Measurements from ENCODE around the gene AMHR2. TPM values are rescaled to one million over a fixed set of nuclear protein-coding genes. Genes with fewer than 3 reads are reported as not detected.
A peak's percentile ranks its signal among the peaks of the same experiment; 100 is the strongest.
"Not testable (repeated sequence)": the region's sequence is repeated elsewhere in the genome, so short reads cannot be mapped to it uniquely, and the experiment has no call there.

AMHR2 gene
- total RNA-seq, 4 donors from 2014 or later, result 0.52 to 12.4 TPM; not detected in 2

- H3K27ac ChIP-seq, result peak overlapping the region; percentile 78 to 85
- H3K4me3 ChIP-seq, result peak overlapping the region in 1 of 2 donors; percentile 25
- no peaks in the 10 kb centered on the region for H3K27me3 ChIP-seq
- DNase-seq, result no peak
- peaks cover 0 to 10% of the 10 kb centered on the region in 2 donors for H3K4me1 ChIP-seq
- no peaks in the 10 kb centered on the region for H3K36me3 ChIP-seq
- no peaks in the 10 kb centered on the region for H3K9me3 ChIP-seq
- TF ChIP-seq, protein P1, sequence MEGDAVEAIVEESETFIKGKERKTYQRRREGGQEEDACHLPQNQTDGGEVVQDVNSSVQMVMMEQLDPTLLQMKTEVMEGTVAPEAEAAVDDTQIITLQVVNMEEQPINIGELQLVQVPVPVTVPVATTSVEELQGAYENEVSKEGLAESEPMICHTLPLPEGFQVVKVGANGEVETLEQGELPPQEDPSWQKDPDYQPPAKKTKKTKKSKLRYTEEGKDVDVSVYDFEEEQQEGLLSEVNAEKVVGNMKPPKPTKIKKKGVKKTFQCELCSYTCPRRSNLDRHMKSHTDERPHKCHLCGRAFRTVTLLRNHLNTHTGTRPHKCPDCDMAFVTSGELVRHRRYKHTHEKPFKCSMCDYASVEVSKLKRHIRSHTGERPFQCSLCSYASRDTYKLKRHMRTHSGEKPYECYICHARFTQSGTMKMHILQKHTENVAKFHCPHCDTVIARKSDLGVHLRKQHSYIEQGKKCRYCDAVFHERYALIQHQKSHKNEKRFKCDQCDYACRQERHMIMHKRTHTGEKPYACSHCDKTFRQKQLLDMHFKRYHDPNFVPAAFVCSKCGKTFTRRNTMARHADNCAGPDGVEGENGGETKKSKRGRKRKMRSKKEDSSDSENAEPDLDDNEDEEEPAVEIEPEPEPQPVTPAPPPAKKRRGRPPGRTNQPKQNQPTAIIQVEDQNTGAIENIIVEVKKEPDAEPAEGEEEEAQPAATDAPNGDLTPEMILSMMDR (IDR thresholded peaks at IDR 0.05), result no peak
- no peak for TF ChIP-seq POLR2A (IDR thresholded peaks at IDR 0.05)
- intact Hi-C loops (cut with DNase I; ENCODE audit: low total_unique reads), result no loop called here
Measured at GRCh38 chr12:53388932-53389331, 34.7 kb upstream of the AMHR2 start.

- Histone ChIP-seq H3K27ac (peak overlapping the region; percentile 78 to 85), H3K36me3 (no peaks in the 10 kb centered on the region), H3K27me3 (no peaks in the 10 kb centered on the region), H3K4me3 (peak overlapping the region; percentile 13 to 14), H3K9me3 (no peaks in the 10 kb centered on the region), H3K4me1 (peaks cover 0 to 9% of the 10 kb centered on the region in 2 donors)
- intact Hi-C loops (cut with DNase I; ENCODE audit: low total_unique reads), result no loop called here
- TF ChIP-seq POLR2A (IDR thresholded peaks at IDR 0.05), result no peak
- TF ChIP-seq, protein P1 (IDR thresholded peaks at IDR 0.05), result no peak
- peak; percentile 20 to 51 for DNase-seq
Measured at GRCh38 chr12:53389702-53390101, 34.0 kb upstream of the AMHR2 start.

DNA sequence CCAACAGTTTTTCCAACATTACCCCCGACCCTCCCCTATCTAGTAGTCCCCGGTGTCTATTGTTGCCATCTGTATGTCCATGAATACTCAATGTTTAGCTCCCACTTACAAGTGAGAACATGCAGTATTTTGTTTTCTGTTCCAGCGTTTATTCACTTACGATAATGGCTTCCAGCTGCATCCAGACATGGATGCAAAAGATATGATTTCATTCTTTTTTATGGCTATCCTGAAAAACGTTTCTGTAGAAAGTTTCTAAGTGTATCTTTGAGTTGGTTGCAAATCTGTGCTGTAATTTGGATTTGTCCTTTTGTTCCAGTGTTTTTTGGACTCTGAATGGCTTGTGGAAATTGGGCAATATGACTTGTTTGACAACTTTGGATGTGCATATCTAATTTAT, 31.9 kb upstream of the AMHR2 start:
- Histone ChIP-seq H3K4me3 (no peak overlapping the region), H3K36me3 (no peaks in the 10 kb centered on the region), H3K9me3 (no peaks in the 10 kb centered on the region), H3K4me1 (peaks cover 0 to 3% of the 10 kb centered on the region in 2 donors), H3K27ac (peak overlapping the region; percentile 78 to 85), H3K27me3 (no peaks in the 10 kb centered on the region)
- intact Hi-C loops (cut with DNase I; ENCODE audit: low total_unique reads), result no loop called here
- no peak for TF ChIP-seq POLR2A (IDR thresholded peaks at IDR 0.05)
- TF ChIP-seq, protein P1 (IDR thresholded peaks at IDR 0.05), result no peak
- DNase-seq, result peak in 1 of 2 donors; percentile 2

GRCh38 chr12:53399896-53400295, 23.8 kb upstream of the AMHR2 start:
- Histone ChIP-seq H3K9me3 (no peaks in the 10 kb centered on the region), H3K36me3 (no peaks in the 10 kb centered on the region), H3K4me3 (no peak overlapping the region), H3K27me3 (no peaks in the 10 kb centered on the region), H3K4me1 (peaks cover 0 to 4% of the 10 kb centered on the region in 2 donors), H3K27ac (no peak overlapping the region)
- intact Hi-C loops (cut with DNase I; ENCODE audit: low total_unique reads), result no loop called here
- DNase-seq, result no peak
- TF ChIP-seq, protein P1 (IDR thresholded peaks at IDR 0.05), result no peak
- no peak for TF ChIP-seq POLR2A (IDR thresholded peaks at IDR 0.05)

DNA sequence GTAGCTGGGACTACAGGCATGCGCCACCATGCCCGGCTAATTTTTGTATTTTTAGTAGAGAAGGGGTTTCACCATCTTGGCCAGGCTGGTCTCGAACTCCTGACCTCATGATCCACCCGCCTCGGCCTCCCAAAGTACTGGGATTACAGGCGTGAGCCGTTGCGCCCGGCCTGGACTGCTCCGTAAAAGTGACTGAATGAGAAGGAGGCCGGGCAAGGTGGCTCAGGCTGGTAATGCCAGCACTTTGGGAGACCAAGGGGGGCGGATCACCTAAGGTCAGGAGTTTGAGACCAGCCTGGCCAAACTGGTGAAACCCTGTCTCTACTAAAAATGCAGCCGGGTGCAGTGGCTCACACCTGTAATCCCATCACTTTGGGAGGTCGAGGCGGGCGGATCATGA, 21.3 kb upstream of the AMHR2 start:
- H3K9me3 ChIP-seq; intact Hi-C loops (cut with DNase I; ENCODE audit: low total_unique reads); H3K4me1 ChIP-seq; H3K4me3 ChIP-seq; H3K36me3 ChIP-seq; DNase-seq; H3K27me3 ChIP-seq: not testable (repeated sequence)
- H3K27ac ChIP-seq, result peak overlapping the region in 1 of 2 donors; percentile 39

DNA sequence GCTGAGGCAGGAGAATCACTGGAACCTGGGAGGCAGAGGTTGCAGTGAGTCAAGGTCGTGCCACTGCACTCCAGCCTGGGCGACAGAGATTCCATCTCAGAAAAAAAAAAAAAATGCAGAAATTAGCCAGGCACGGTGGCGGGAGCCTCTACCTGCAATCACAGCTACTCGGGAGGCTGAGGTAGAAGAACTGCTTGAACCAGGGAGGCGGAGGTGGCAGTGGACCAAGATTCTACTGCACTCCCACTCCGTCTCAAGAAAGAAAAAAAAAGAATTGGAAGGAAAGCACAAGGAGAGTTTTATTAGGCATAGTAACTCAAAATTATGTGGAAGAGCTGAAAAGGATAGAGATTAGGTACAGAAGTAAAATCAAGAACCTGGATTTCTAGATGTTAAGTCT, 20.8 kb upstream of the AMHR2 start:
- peak; percentile 62 to 77 for DNase-seq
- intact Hi-C loops (cut with DNase I; ENCODE audit: low total_unique reads), result no loop called here
- Histone ChIP-seq H3K27me3 (no peaks in the 10 kb centered on the region), H3K4me1 (peaks cover 0 to 4% of the 10 kb centered on the region in 2 donors), H3K4me3 (no peak overlapping the region), H3K9me3 (no peaks in the 10 kb centered on the region), H3K27ac (peak overlapping the region in 1 of 2 donors; percentile 39), H3K36me3 (no peaks in the 10 kb centered on the region)
- TF ChIP-seq, protein P1 (IDR thresholded peaks at IDR 0.05), result no peak
